ENCODE results near the gene PTPRZ1. TPM values are rescaled to one million over a fixed set of nuclear protein-coding genes. Genes with fewer than 3 reads are reported as not detected.

The PTPRZ1 gene
- total RNA-seq, 1 experiment from 2014 or later = 74.2 TPM

DNA sequence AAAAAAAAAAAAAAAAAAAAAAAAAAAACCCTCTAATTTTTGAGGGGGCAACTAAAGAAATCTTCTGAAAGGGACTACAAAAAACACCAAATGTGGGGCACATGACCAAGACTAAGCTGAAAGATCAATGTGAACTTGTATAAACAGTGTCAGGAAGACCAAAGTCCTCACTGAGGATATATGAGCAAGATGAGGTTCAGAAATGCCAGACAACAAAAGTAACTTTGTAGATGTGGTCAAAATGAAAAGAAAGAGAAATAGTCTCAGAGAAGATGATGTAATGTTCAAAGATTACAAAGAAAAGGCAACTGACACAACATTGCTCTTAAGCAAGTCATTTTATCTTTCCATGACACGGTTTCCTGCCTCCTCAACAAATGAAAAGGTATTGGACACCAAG is 48.7 kb upstream of the PTPRZ1 start:
- Histone ChIP-seq H3K9ac (ENCODE audit: extremely low read depth, insufficient read length, low read length) (no peak overlapping the region), H3K4me1 (ENCODE audit: insufficient read depth, low read length) (no peaks in the 10 kb centered on the region), H3K14ac (ENCODE audit: insufficient read depth, low read length) (no peak overlapping the region), H3K27me3 (ENCODE audit: insufficient read depth, low read length) (no peaks in the 10 kb centered on the region), H2AFZ (ENCODE audit: low read length) (no peak overlapping the region), H3K4me2 (ENCODE audit: insufficient read depth, insufficient read length, low read length) (no peak overlapping the region), H4K8ac (replicated peaks; ENCODE audit: insufficient read length, low read depth, low read length) (no peak overlapping the region), H3K9me3 (ENCODE audit: control insufficient read depth, low read depth, low read length) (no peaks in the 10 kb centered on the region), H2BK12ac (ENCODE audit: insufficient read length, low read depth, low read length) (no peak overlapping the region), H4K5ac (ENCODE audit: insufficient read length, low read depth, low read length) (no peak overlapping the region), H3K4ac (ENCODE audit: low read depth, low read length) (no peak overlapping the region), H3K27ac (ENCODE audit: insufficient read length, low read depth, low read length) (no peak overlapping the region), H2BK20ac (ENCODE audit: low read depth, low read length, poor library complexity, severe bottlenecking) (no peak overlapping the region), H3K23ac (ENCODE audit: insufficient read length, low read depth, low read length) (no peak overlapping the region), H2AK5ac (ENCODE audit: insufficient read length, low read length) (no peak overlapping the region), H3K18ac (ENCODE audit: insufficient read length, low read depth, low read length) (no peak overlapping the region), H3K23me2 (ENCODE audit: insufficient read length, low read depth, low read length, poor library complexity, severe bottlenecking) (no peaks in the 10 kb centered on the region), H4K91ac (ENCODE audit: insufficient read length, low read depth, low read length) (no peak overlapping the region), H2BK5ac (ENCODE audit: insufficient read length, low read length) (no peak overlapping the region), H3K79me1 (ENCODE audit: insufficient read depth, low read depth, low read length, poor library complexity, severe bottlenecking) (no peaks in the 10 kb centered on the region), H4K20me1 (ENCODE audit: control insufficient read depth, insufficient read depth, insufficient read length) (no peaks in the 10 kb centered on the region), H3K79me2 (ENCODE audit: insufficient read depth, low read length) (no peaks in the 10 kb centered on the region), H3T11ph (ENCODE audit: low read length) (no peak overlapping the region), H2BK15ac (ENCODE audit: low read depth, low read length) (no peak overlapping the region), H2BK120ac (ENCODE audit: low read depth, low read length, poor library complexity, severe bottlenecking) (no peak overlapping the region), H3K56ac (ENCODE audit: insufficient read length, low read depth, low read length) (no peak overlapping the region)
- peaks cover 2% of the 10 kb centered on the region; the same call in 1 of the 2 replicates for H3K27me3 Mint-ChIP-seq (ENCODE audit: low read depth)
- no peak overlapping the region for H3K4me3 Mint-ChIP-seq
- no CpG with 5 or more reads among the region's 1 CpG for WGBS (ENCODE audit: extremely low coverage, insufficient read length, low lambda C conversion rate)
- H3K36me3 Mint-ChIP-seq (ENCODE audit: insufficient read depth in 1 of 3, low read depth in 3 of 3) = no peaks in the 10 kb centered on the region
- no peak for DNase-seq
- no peaks in the 10 kb centered on the region for H3K9me3 Mint-ChIP-seq
- no peak overlapping the region for H3K27ac Mint-ChIP-seq
- TF ChIP-seq, protein P1, sequence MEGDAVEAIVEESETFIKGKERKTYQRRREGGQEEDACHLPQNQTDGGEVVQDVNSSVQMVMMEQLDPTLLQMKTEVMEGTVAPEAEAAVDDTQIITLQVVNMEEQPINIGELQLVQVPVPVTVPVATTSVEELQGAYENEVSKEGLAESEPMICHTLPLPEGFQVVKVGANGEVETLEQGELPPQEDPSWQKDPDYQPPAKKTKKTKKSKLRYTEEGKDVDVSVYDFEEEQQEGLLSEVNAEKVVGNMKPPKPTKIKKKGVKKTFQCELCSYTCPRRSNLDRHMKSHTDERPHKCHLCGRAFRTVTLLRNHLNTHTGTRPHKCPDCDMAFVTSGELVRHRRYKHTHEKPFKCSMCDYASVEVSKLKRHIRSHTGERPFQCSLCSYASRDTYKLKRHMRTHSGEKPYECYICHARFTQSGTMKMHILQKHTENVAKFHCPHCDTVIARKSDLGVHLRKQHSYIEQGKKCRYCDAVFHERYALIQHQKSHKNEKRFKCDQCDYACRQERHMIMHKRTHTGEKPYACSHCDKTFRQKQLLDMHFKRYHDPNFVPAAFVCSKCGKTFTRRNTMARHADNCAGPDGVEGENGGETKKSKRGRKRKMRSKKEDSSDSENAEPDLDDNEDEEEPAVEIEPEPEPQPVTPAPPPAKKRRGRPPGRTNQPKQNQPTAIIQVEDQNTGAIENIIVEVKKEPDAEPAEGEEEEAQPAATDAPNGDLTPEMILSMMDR (conservative IDR thresholded peaks at IDR 0.05) = no peak
- H3K4me1 Mint-ChIP-seq = no peaks in the 10 kb centered on the region; a peak in 1 of 4 replicates
